NT2/D1 (cell line): ENCODE results near the gene OPRD1.

ENCODE experiments used
- DNase-seq: peaks from one replicate; pipeline ENCODE4 v3.0.0-alpha.2; 2011; ENCODE audit warnings: low read depth, low spot score
- H3K27me3 ChIP-seq: 2 replicates; pipeline ENCODE4 v1.6.0; 2011; ENCODE audit warnings: mild to moderate bottlenecking; ENCODE audit not compliant: insufficient read length, insufficient read depth
- H3K36me3 ChIP-seq: 2 replicates; pipeline ENCODE4 v1.6.1; 2011; ENCODE audit warnings: mild to moderate bottlenecking, low read length, mixed read lengths; ENCODE audit not compliant: insufficient read depth, insufficient read length
- H3K4me1 ChIP-seq: 2 replicates; pipeline ENCODE4 v1.5.1; 2011; ENCODE audit not compliant: insufficient read depth, insufficient read length
- H3K4me3 ChIP-seq: 2 replicates; pipeline ENCODE4 v1.5.1; 2011; ENCODE audit warnings: low read depth; ENCODE audit not compliant: insufficient read length
- H3K9ac ChIP-seq: 2 replicates; pipeline ENCODE4 v1.6.0; 2011; ENCODE audit warnings: low read depth; ENCODE audit not compliant: insufficient read length
- H3K9me3 ChIP-seq: 2 replicates; pipeline ENCODE4 v1.5.1; 2011; ENCODE audit warnings: mild to moderate bottlenecking, low read length; ENCODE audit not compliant: insufficient read depth
- SUZ12 ChIP-seq: IDR thresholded peaks from 2 replicates; pipeline ENCODE4 v1.6.1; 2011; ENCODE audit not compliant: insufficient read length, insufficient read depth; ENCODE audit errors: extremely low read depth
- YY1 ChIP-seq: IDR thresholded peaks from 2 replicates; pipeline ENCODE4 v1.6.1; 2011; ENCODE audit not compliant: insufficient read length, insufficient read depth
- ZNF274 ChIP-seq: IDR thresholded peaks from 2 replicates; pipeline ENCODE4 v1.6.1; 2011; ENCODE audit warnings: mild to moderate bottlenecking, low read depth, low read length

The OPRD1 gene

GRCh38 chr1:28893403-28894102 lies 81.6 kb downstream of the OPRD1 start:
- Histone ChIP-seq H3K4me1 (peaks cover 18% of the 10 kb centered on the region), H3K9ac (no peak overlapping the region), H3K36me3 (no peaks in the 10 kb centered on the region), H3K9me3 (no peaks in the 10 kb centered on the region), H3K27me3 (peaks cover 10% of the 10 kb centered on the region), H3K4me3 (no peak overlapping the region)
- DNase-seq = no peak
- TF ChIP-seq YY1 (no peak), SUZ12 (no peak), ZNF274 (no peak)

GRCh38 chr1:28894785-28895184 lies 82.8 kb downstream of the OPRD1 start:
- no peak overlapping the region for H3K4me3 ChIP-seq
- H3K9me3 ChIP-seq = no peaks in the 10 kb centered on the region
- no peaks in the 10 kb centered on the region for H3K36me3 ChIP-seq
- no peaks in the 10 kb centered on the region for H3K27me3 ChIP-seq
- no peak for DNase-seq
- TF ChIP-seq SUZ12 (no peak), YY1 (no peak), ZNF274 (no peak)
- H3K9ac ChIP-seq = no peak overlapping the region
- H3K4me1 ChIP-seq = peaks cover 18% of the 10 kb centered on the region

GRCh38 chr1:28895896-28896608 lies 84.1 kb downstream of the OPRD1 start:
- TF ChIP-seq ZNF274 (no peak), YY1 (no peak), SUZ12 (no peak)
- Histone ChIP-seq H3K9me3 (no peaks in the 10 kb centered on the region), H3K4me3 (no peak overlapping the region), H3K36me3 (no peaks in the 10 kb centered on the region), H3K27me3 (no peaks in the 10 kb centered on the region), H3K4me1 (peaks cover 18% of the 10 kb centered on the region), H3K9ac (no peak overlapping the region)
- DNase-seq = no peak

DNA sequence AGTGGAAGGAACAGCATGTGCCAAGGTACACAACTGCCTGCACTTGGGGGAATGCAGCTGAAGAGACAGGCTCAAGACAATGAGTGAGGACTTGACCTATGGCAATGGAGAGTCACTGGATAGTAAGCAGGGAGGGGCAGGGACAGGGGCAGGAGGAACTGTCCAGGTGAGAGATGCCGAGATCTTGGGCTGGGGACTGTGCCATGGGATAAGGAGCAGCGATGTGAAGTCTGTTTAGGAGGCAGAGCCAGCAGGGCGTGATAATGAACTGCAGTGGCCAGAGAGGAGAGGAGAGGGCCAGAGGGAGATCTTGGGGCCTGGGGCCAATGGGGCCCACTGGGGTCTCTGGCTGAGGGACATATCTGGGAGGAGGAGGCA lies 84.6 kb downstream of the OPRD1 start:
- DNase-seq = no peak

GRCh38 chr1:28897789-28898188 lies 85.8 kb downstream of the OPRD1 start:
- Histone ChIP-seq H3K9ac (no peak overlapping the region), H3K36me3 (no peaks in the 10 kb centered on the region), H3K4me3 (no peak overlapping the region), H3K9me3 (no peaks in the 10 kb centered on the region), H3K4me1 (peaks cover 18% of the 10 kb centered on the region), H3K27me3 (no peaks in the 10 kb centered on the region)
- TF ChIP-seq SUZ12 = no peak
- no peak for TF ChIP-seq YY1
- no peak for TF ChIP-seq ZNF274
- DNase-seq = no peak

More for the DNA sequence above, 84.6 kb downstream of the OPRD1 start:
- H3K27me3 ChIP-seq = no peaks in the 10 kb centered on the region
- H3K4me1 ChIP-seq = peaks cover 18% of the 10 kb centered on the region
- no peak overlapping the region for H3K9ac ChIP-seq
- no peaks in the 10 kb centered on the region for H3K9me3 ChIP-seq
- H3K4me3 ChIP-seq = no peak overlapping the region
- TF ChIP-seq YY1 (no peak), SUZ12 (no peak), ZNF274 (no peak)
- H3K36me3 ChIP-seq = no peaks in the 10 kb centered on the region

- Histone ChIP-seq H3K36me3 (no peaks in the 10 kb centered on the region), H3K9ac (no peak overlapping the region), H3K27me3 (no peaks in the 10 kb centered on the region), H3K4me1 (peaks cover 18% of the 10 kb centered on the region), H3K4me3 (no peak overlapping the region), H3K9me3 (no peaks in the 10 kb centered on the region)
- no peak for DNase-seq
- no peak for TF ChIP-seq SUZ12
- no peak for TF ChIP-seq YY1
- no peak for TF ChIP-seq ZNF274
Measured at GRCh38 chr1:28898405-28898881, 86.5 kb downstream of the OPRD1 start.

DNA sequence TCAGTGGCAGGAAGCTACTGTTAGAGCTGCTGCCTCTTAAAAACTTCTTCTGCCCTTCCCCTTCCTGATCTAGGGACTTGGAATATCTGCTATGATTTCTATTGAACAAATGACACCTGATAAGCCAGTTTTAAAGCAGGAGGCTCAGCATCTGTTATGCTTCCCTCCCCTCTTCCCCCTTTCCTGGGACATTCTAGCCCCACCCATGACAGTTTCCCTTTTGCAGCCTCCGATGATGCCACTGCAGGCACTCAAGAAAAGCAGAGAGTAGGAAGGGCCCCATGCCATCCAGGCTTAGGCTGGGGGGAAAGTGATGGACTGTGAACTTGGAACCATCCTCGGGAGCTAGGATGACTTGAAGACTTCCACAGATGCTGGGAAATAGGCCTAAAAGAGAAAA lies 87.3 kb downstream of the OPRD1 start:
- TF ChIP-seq ZNF274 = no peak
- TF ChIP-seq SUZ12 = no peak
- TF ChIP-seq YY1 = no peak
- no peak overlapping the region for H3K9ac ChIP-seq

More for the DNA sequence above, 87.3 kb downstream of the OPRD1 start:
- H3K27me3 ChIP-seq = no peaks in the 10 kb centered on the region
- DNase-seq = no peak
- no peaks in the 10 kb centered on the region for H3K36me3 ChIP-seq
- H3K4me1 ChIP-seq = peaks cover 18% of the 10 kb centered on the region
- H3K4me3 ChIP-seq = no peak overlapping the region
- H3K9me3 ChIP-seq = no peaks in the 10 kb centered on the region; the same call in 1 of the 2 replicates
